Dedifferentiated amniotic fluid mesenchymal stem cell (primary cell): ENCODE data around the gene FHOD3.

Source experiments
- DNase-seq: peaks from one replicate; pipeline ENCODE4 v3.0.0-alpha.2; 2016; ENCODE audit errors: extremely low spot score

Gene FHOD3

DNA sequence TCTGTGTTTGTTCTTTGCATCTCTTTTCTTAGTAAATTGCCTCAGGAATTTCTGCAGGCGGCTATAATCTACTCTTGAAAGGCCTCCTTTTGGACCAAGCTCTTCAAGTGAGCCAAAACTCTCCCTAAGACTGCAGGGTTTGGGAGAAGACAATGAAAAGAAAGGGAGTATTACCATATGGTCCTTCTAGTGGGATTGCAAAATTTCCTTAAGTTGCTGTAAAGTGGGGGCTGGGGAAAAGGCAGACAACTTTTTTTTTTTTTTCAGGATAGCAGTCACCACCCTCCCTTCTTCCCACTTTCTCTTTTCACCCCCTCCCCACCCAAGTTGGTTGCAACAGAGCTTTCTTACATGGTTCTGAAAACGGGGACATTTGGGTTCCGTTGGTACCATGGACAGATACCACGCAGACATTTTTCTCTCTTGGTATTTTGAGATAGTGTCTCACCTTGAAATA is 183.7 kb downstream of the FHOD3 start:
- no peak for DNase-seq

DNA sequence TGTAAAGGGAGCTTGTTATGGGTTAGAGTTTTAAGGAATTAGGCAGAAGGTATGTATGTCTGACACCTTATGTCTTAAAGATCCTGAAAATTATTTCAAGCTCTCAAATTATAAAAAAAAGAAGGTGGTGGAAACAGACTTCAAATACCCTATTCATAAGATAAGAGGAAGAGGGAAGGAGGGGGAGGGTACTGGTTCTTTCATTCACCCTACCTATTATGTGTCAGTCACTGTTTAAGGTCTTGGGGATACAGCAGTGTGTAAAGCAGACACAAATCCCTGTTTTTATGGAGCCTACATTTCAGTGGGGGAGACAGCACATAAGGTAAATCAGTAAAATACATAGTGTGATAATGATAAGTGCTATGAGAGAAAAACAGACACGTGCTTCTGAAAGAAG is 184.4 kb downstream of the FHOD3 start:
- no peak for DNase-seq

DNA sequence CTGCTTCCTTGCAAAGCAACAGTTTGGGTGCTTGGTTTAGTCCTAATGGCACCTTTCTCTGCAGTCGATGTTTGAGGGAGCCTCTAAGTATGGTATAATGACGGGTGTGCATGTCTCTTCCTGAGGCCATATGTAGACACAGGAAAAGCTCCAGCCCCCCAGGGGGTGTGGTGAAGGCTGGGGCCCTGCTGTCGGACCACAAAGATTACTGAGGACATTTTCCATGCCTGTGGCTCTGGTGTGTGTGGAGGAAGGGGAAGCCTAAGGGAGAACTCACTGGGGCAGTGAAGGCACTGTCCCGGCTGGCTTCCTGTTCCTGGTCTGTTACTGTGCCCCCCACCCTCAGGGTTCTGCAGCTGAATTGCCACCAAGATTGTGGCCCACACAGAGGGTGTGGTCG is 187.1 kb downstream of the FHOD3 start:
- DNase-seq: no peak

DNA sequence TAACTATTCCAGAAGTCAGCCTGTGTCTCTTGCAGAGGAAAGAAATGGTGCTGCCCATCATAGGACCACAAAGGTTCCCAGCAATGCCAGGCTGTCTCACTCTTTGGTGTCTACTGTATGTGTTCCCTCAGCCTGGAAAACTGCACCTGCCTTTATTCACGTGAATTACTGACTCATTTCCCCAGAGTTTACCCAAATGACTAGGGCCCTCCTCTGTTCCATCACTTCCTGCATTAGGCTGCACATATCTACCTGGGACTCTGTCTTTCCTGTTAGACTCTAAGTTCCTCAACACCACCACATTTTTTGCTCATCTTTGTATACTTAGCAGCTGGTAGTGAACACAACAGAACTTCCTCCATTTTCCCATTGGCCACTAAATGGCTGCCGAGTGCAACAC is 188.3 kb downstream of the FHOD3 start:
- no peak for DNase-seq

DNA sequence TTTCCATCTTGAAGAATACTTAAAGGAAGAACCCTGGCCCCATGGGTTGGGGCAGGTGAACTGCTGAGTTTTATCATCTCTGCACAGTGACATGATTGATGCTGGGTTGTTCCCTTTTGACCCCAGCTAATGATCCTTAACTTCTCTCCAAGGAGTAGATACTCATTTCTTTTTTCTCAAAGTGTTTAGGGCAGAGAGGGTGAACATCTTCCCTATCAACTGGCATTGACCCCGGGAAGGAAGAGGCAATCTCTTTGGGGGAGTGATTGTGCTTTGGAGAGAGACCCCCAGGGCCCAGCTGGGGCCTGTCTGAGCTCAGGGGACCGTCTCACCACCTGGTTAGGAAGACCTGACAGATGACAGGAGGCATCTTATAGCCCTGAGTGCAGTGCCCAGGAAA is 190.6 kb downstream of the FHOD3 start:
- DNase-seq: no peak

DNA sequence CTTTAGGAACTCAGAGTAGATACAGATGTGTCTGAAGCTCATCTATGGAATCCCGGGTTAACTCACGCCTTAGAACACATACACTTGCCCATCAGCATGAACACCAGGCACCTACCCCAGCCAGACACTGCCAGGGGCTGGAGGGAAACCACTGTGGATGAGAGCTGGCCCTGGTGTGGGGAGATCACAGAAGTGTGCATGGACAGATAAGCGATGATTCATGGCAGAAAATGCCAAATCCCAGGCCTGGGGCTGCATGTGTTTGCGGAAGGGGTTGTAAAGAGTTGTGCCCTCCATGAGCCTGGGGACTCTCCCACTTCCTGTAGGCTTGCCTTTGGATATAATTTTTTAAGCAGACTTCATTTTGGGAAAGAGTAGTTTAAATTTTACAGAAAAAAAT is 193.4 kb downstream of the FHOD3 start:
- DNase-seq: no peak

DNA sequence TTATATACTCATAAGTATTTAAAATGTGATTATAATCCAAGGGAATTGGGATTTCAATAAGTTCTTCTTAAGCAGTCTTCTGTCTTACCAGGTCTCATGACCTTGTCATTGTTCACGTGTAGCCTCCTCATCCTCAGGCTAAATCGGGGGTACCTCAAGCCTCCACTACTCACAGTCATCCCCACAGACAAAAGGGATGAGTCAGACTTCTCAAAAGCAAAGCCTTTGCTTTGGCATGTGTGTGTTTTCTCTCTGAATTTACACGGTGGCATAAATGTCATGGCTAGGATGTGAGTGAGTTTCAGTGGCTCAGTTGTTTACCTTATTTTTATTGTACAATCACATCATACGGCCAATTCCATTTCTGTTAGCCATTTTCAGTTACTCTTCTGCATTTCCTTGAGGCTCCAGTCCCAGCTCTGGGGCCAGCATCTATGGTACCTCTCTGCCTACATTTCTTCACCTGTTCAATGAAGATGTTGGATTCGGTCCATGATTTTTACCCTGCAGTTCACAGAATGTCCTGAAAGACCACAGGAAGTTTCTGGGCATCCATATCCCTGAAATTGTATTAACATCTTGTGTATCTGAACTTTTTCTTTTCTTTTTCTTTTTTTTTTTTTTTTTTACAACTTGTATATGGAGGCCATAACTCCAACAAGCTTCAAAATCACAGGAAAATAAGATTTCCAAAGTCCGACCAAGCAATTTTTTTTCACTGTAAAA is 195.3 kb downstream of the FHOD3 start:
- DNase-seq: no peak

DNA sequence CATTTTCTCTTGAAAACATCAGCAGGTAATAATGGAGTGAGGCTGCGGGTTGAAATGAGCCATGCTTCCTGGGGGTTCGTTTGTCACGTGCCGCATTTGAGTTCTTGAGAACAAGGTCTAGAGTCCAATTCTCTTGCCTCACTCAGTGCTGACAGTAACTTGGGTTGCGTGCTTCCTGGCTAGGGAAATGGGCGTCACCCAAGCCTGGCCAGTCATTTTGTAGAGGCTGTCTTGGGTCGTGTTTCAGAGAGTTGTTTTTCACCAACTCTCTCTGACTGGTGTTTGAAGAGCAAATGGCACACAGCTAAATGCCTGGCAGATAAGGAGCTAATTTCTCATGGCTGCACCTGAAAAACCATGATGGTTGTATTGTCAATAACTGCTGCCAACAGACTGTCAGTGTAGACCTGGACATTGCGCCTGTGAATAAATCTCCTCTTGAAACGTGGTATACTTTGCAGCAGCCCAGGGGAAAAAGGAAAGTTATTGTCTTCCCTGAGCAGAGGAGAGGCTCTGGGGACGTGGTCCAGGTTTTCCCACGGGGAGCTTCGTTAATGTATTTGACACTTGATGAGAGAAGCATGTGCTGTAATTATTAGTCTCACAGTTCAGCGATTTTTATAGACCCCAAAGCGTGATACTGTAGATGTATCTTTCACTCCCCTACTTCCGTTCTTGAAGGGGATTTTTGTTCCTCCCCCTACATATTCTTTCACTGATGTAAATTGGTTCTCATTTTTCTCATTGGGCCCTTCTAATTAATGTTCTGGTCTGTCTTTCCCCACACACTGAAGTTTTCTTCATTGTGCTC is 196.0 kb downstream of the FHOD3 start:
- DNase-seq: no peak

DNA sequence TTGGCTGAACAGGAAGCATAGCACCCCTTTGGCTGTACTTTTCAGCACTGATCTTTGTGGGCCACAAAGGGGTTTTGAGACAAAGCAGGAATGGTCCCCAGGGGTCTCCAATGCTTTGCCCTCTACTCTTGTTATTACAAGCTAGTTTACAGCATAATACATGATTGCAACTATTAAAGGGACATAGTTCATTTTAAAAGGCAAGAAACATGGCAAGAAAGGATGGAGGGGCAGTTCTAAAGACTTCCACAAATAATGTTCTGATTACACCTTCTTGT is 196.6 kb downstream of the FHOD3 start:
- DNase-seq: no peak

DNA sequence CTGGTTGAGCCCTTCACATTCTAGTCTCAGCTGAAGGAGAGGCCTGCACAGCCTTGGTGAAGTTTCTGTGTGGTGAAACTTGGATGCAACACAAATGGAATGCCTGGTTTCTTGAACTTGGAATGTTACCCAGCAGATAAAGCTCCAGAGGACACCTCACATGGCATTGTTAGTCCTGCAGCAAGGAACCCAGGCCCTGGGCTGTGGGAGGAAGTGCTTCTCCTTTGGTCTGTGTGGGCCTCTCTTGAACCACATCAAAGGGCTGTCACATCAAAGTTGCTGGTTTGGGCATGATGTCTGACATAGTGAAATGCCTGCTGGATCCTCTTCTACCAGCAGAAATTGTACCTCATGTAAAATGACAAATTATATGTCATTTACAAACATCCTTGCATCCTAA is 198.5 kb downstream of the FHOD3 start:
- no peak for DNase-seq

DNA sequence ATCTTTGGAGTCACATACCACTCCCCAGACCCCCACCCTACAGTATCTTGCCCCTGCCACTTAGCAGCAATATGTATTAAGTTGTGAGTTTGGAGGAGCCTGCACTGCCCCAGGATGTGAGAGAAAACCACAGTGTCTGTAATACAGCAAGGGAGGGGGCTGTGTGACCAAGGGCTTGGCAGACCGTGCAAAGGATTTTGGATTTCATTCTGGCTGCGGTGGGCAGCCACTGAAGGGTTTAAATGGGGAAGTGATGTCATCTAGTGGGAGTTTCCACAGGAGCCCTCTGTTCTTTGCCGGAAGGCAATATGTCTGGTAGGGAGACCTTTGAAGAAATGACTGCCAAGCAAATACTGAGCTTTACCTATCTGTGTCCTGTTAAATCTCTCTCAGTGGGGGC is 202.4 kb downstream of the FHOD3 start:
- no peak for DNase-seq

DNA sequence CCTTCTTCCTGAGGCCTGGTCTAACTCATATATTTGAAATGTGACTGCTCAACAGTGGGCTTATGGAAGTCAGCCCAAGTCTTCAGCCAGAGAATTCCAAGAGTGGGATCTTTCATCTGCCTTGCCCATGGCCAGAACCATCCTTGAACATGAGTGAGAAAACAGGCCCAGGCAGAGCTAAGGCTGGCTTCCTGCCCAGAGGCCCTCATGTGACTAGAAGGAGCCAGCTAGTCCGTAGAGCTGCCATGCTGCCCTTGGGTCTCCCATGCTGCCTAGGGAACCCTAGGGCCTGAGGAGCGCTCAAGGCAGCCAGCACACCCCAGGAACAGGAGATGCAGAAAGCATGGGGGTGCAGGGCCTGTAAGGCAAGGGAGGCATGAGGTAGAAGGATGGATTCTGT is 203.6 kb downstream of the FHOD3 start:
- DNase-seq: no peak

DNA sequence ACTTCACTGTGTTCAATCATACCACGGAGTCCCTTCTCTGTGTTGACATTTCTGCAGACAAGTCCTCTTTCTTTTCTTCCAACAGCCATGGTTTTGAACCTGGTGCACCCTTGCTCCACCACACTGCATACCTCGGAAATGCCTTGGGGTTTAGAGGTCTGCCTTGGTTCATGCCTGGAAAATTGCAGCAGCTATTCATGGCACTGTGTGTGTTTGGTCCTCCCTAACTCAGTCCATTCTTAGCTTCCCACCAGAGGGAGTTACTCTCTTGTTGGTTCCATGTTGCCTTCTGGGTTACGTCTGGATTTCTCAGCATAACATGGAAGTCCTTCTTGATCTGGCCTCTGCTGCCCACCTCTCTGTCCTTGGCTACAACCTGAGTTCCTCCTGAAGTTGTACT is 206.0 kb downstream of the FHOD3 start:
- no peak for DNase-seq

DNA sequence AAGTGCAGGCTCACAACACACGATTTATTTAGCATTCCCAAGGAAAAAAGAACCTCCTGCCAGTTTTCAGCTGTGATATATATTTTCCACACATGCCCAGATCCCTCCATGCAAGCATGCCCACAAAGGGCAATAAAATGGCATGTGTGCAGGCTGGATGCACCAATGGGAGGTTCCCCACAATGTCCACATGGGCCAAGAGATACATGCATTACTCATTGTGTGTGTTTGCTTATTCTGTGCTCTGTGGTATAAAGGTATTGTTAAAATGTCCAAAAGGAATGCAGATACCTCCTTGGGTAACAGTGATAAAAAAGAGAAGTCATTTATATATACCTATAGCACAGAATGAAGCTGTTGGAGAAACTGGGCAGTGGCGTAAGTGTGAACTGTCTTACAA is 207.4 kb downstream of the FHOD3 start:
- DNase-seq: no peak

DNA sequence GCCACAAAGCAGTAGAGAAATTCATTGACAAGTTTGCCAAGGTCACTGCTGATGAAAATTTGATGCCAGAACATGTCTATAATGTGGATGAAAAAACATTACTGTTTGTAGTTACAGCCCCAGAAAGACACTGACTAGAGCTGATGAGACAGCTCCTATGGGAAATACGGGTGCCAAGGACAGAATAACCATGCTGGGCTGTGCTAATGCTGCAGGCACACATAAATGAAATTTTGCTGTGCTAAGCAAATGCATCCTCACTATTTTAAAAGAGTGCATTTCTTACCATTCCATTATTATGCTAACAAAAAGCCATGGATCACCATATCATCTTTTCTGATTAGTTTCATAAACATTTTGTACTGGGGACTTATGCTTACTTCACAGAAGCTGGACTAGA is 208.2 kb downstream of the FHOD3 start:
- no peak for DNase-seq

DNA sequence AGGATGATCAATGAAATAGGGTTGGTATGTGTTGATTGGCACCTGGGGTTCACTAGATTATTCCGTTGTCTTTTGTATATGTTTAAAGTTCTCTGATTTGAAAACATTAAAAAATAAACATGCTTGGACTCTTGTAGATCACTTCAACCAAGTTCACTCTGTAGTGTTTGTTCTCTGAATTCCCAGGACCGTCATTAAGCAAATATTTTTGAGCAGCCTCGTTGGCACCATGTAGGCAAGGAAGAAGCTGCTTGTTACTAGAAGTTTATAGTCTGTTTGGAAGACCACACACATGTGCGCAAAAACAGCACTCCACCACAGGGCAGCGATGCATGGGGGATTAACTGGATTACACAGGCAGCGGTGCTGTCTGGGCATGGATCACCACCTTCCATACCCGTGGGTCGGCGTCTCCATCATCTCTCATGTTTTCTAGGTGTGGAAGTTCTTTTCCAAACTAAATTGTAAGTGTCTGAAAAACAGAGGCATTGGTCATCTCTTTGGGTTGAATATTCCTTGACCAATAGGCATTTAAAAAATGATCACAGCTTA is 212.2 kb downstream of the FHOD3 start:
- no peak for DNase-seq

DNA sequence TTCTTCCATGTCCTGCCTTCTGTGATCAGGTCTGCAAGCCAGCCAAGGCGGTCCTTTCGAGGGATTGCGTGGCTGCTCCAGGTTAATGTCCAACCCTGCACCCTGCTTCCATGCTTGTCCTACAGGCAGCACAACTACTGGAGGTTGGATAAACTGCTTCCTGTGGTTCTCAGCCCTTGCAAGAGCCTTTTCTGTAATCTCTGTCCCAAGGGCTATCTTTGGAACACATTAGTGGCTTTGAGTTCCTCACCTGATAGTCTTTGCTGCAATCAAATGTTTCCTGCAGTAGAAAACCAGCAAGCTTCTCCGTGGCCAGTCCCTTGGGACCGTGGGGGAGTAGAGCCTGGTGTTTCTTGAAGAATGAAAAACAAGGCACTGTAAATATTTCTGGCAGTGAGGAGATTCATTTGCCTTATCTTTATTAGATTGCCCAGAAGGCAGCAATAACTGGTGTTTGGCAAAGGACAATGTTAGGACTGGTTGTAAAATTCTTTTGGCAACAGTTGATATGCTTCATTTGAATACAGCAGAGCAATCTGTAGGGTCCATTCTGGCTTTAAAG is 214.4 kb downstream of the FHOD3 start:
- no peak for DNase-seq

DNA sequence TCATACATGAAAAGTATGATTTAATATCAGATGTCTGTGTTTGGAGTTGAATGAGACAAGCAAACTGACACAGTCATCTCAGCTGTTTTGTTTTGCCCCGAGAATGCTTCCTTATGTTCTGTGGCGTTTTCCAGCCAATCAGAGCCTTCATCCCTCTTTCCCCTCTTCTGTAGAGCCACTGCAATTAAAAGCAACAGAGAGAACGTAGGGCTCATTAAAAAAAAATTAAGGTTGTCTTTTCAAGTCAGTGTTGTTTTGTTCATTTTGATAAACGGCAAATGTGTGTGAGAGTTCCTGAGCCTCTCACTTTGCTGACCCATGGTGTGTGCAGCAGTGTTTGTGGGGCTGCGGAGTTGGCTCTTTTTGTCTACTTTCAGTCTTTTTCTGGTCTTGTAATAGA is 216.0 kb downstream of the FHOD3 start:
- DNase-seq: no peak

DNA sequence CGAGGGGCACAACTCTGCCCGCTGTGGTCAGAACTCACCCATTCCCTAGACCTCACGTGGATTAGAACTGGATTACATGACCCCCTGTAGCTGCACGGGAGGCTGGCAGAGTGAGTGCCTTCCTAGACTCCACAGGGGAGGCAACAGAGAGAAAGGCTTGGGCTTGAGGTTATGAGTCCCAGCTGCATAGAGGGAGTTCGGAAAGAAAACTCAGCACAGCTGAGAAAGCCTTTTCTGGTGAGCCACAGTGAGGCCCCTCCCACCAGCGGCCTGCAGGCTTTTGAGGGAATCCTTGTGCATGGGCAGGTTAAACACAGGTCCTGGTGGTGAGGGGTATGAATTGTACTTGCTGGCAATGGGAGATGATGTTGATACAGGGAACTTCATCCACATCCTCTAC is 217.3 kb downstream of the FHOD3 start:
- no peak for DNase-seq

DNA sequence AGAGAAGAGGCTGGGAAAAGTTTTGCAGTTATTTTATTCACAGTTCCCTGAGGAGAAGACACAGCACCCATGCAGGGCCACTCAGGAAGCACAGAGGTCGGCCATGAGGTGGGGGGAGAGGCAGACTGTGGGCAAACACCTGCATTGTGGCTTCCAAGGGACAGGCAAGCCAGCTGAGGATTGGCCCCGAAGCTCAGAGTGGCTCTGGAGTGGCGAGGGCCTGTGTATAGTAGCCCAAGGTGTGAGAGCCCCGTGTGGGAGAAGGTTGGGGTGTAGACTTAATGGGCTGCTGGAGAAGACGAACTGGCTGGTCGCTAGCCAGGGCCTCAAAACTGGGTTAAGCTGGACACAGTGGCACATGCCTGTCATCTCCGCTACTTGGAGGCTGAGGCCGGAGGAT is 218.7 kb downstream of the FHOD3 start:
- DNase-seq: no peak

DNA sequence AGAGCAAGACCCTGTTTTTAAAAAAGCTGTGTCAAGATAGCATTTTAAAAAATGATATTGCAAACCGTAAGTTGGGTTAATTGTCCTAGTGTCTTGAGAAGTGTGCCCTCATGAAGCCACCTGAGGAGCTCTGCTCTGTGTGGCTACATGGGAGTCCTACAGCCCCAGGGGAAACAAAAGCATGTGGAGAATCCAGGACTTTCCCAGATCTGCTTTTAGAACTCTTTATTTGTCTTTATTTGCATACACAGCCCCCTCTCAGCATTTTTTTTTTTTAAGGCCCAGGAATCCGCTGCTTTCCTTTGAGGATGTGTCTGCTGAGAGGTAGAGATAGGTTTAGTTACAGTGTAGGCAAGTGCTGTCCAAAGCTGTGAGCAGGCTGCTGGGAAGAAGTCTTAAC is 219.2 kb downstream of the FHOD3 start:
- DNase-seq: no peak

DNA sequence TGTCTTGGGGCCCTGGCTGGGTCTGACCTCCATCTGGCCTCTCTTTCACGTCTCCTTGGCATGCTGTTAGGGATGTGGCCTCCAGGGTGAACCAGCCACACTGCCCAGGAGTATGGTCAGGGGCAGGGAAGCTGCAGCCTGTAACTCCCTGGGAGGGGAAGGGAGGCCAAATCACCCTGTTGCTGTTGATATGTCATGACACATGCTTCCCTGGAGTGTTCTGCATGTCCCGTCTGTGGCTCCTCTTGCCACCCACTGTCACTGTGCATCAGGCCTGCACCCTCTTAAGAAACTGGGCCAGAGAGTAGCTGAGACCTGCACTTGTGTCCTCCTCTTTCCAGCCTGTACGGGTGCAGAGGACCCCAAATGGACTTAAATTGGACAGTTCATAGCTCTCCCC is 221.3 kb downstream of the FHOD3 start:
- no peak for DNase-seq

DNA sequence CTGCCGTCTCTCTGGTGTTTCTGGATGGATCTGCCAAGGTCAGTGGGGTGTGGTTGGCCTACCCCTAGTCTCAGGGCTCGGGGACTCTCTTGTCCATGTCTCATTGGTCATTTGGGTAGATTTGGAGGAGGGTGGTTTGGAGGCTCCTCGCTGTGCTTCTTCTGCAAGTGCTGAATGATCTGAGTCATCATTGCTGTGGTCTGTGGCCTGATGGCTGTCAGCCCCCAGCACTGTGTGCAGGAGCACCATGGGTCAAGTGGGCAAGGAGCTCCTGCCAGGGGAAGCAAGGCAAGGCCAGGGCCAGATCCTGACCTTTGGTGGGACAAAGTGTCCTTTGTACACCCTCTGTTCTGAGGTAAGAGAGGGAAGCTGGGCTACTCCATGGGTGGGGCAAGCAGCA is 221.8 kb downstream of the FHOD3 start:
- DNase-seq: no peak
